ENCODE measurements around the gene TAAR9.
"Not testable (repeated sequence)": the region's sequence is repeated elsewhere in the genome, so short reads cannot be mapped to it uniquely, and the experiment has no call there.

TAAR9 gene

GRCh38 chr6:132515386-132515785, 22.7 kb upstream of the TAAR9 start:
- DNase-seq: no peak

- DNase-seq: no peak
Measured at GRCh38 chr6:132520953-132521352, 17.1 kb upstream of the TAAR9 start.

- DNase-seq: no peak
Measured at GRCh38 chr6:132524646-132525045, 13.4 kb upstream of the TAAR9 start.

GRCh38 chr6:132525866-132526265, 12.2 kb upstream of the TAAR9 start:
- DNase-seq: no peak

GRCh38 chr6:132526461-132526860, 11.6 kb upstream of the TAAR9 start:
- DNase-seq: no peak

GRCh38 chr6:132527791-132528190, 10.3 kb upstream of the TAAR9 start:
- no peak for DNase-seq

GRCh38 chr6:132530293-132530974, 7.6 kb upstream of the TAAR9 start:
- DNase-seq: peak; percentile 22

GRCh38 chr6:132534546-132534945, 3.5 kb upstream of the TAAR9 start:
- not testable (repeated sequence) for DNase-seq

- no peak for DNase-seq
Measured at GRCh38 chr6:132537145-132537544, 932 bp upstream of the TAAR9 start.

- DNase-seq: no peak
Measured at GRCh38 chr6:132544826-132545225, 6.7 kb downstream of the TAAR9 start.

- no peak for DNase-seq
Measured at GRCh38 chr6:132548746-132549463, 10.8 kb downstream of the TAAR9 start.

GRCh38 chr6:132551214-132551613, 13.1 kb downstream of the TAAR9 start:
- DNase-seq: no peak

GRCh38 chr6:132552372-132552771, 14.3 kb downstream of the TAAR9 start, which contains the start of gene TAAR8:
Gene TAAR8 (plus strand): TSS chr6:132552672. CDS start chr6:132552693, 21 bp downstream.
- no peak for DNase-seq

GRCh38 chr6:132560087-132560486, 22.0 kb downstream of the TAAR9 start:
- DNase-seq: not testable (repeated sequence)

GRCh38 chr6:132566404-132566803, 28.3 kb downstream of the TAAR9 start:
- no peak for DNase-seq

GRCh38 chr6:132567566-132567965, 29.5 kb downstream of the TAAR9 start:
- no peak for DNase-seq

GRCh38 chr6:132568611-132569010, 30.5 kb downstream of the TAAR9 start:
- DNase-seq: no peak

- no peak for DNase-seq
Measured at GRCh38 chr6:132569170-132569569, 31.1 kb downstream of the TAAR9 start.

GRCh38 chr6:132570221-132570777, 32.2 kb downstream of the TAAR9 start, which contains the start of gene TAAR6:
Gene TAAR6 (plus strand): TSS chr6:132570322. CDS start chr6:132570322, 0 bp downstream.
- DNase-seq: no peak

- no peak for DNase-seq
Measured at GRCh38 chr6:132571774-132572173, 33.7 kb downstream of the TAAR9 start.

GRCh38 chr6:132584698-132585097, 46.6 kb downstream of the TAAR9 start:
- DNase-seq: no peak

- no peak for DNase-seq
Measured at GRCh38 chr6:132587424-132587823, 49.3 kb downstream of the TAAR9 start.
